ENCODE results near the gene FAM111B. TPM values are rescaled to one million over a fixed set of nuclear protein-coding genes. Genes with fewer than 3 reads are reported as not detected.

FAM111B gene
- polyA plus RNA-seq, 1 of the 3 experiments (the other 2 are of a cell fraction) = 0.94 TPM

GRCh38 chr11:59138643-59139042 is 31.6 kb downstream of the FAM111B start:
- Histone ChIP-seq H2AFZ (ENCODE audit: low read depth) (no peak overlapping the region), H3F3A (replicated peaks; ENCODE audit: insufficient read depth) (peaks cover 13% of the 10 kb centered on the region), H3K27ac (ENCODE audit: low read depth in 2 of 2, low read length in 1 of 2) (no peak overlapping the region), H3K4me2 (no peak overlapping the region), H3K4me1 (ENCODE audit: control insufficient read depth in 1 of 2, insufficient read depth in 2 of 2, low read depth in 1 of 2, low read length in 1 of 2) (peaks cover under 1 to 3% of the 10 kb centered on the region in 2 experiments; a peak in 2 of 4 replicates), H3K9me2 (no peaks in the 10 kb centered on the region), H3K4me3 (ENCODE audit: low read depth in 2 of 2, low read length in 1 of 2) (no peak overlapping the region), H3K9me3 (no peaks in the 10 kb centered on the region), H4K20me1 (ENCODE audit: insufficient read depth) (no peaks in the 10 kb centered on the region), H3K79me2 (ENCODE audit: insufficient read depth) (no peaks in the 10 kb centered on the region; the same call in 1 of the 2 replicates), H3K9ac (no peak overlapping the region), H3K27me3 (ENCODE audit: insufficient read depth) (no peaks in the 10 kb centered on the region), H3K36me3 (replicated peaks in 1 of 2; ENCODE audit: control insufficient read depth in 1 of 2, insufficient read depth in 2 of 2, low read length in 1 of 2) (peaks cover 0 to 9% of the 10 kb centered on the region in 2 experiments)
- no peak for DNase-seq
- ChIA-PET POLR2A (no interaction called here), CTCF (interaction anchor here (0.6 to 1.3 kb wide), 4 partner anchors 11 to 44 kb away, joined by 3 read pairs; no protein-coding TSS in a partner anchor)
- no peak for TF ChIP-seq EP300 (IDR thresholded peaks at IDR 0.05; ENCODE audit: borderline replicate concordance in 1 of 2, low read depth in 1 of 2, low read length in 1 of 2)
- no peak for TF ChIP-seq RFX5 (IDR thresholded peaks at IDR 0.05; ENCODE audit: low read length)
- TF ChIP-seq USF1 (IDR thresholded peaks at IDR 0.05; ENCODE audit: borderline replicate concordance, low read depth) = no peak
- no peak for TF ChIP-seq SMC3 (IDR thresholded peaks at IDR 0.05; ENCODE audit: low read depth, low read length)
- no peak for TF ChIP-seq MAX (IDR thresholded peaks at IDR 0.05; ENCODE audit: low read depth)
- TF ChIP-seq USF2 (IDR thresholded peaks at IDR 0.05; ENCODE audit: borderline replicate concordance, low read depth, low read length) = no peak
- no peak for TF ChIP-seq RXRA (IDR thresholded peaks at IDR 0.05; ENCODE audit: borderline replicate concordance, low read depth)
- no peak for TF ChIP-seq POLR2AphosphoS5 (IDR thresholded peaks at IDR 0.05; ENCODE audit: low read depth, low read length)
- no peak for TF ChIP-seq ZBTB33 (IDR thresholded peaks at IDR 0.05; ENCODE audit: borderline replicate concordance, low read depth)
- TF ChIP-seq GATA2 (CRISPR knock-in tag; IDR thresholded peaks at IDR 0.05) = no peak
- WGBS (ENCODE audit: low lambda C conversion rate) = 77% methylated on average over 2 of the region's 2 CpGs

- Histone ChIP-seq H3F3A (replicated peaks; ENCODE audit: insufficient read depth) (peaks cover 20% of the 10 kb centered on the region), H3K9me3 (no peaks in the 10 kb centered on the region), H3K36me3 (replicated peaks in 1 of 2; ENCODE audit: control insufficient read depth in 1 of 2, insufficient read depth in 2 of 2, low read length in 1 of 2) (peaks cover 0 to 4% of the 10 kb centered on the region in 2 experiments), H3K79me2 (ENCODE audit: insufficient read depth) (no peaks in the 10 kb centered on the region; the same call in 1 of the 2 replicates), H3K27me3 (ENCODE audit: insufficient read depth) (no peaks in the 10 kb centered on the region), H3K27ac (ENCODE audit: low read depth in 2 of 2, low read length in 1 of 2) (peak overlapping the region in 1 of 2 experiments; percentile 71; a peak in 2 of 4 replicates), H3K4me2 (peak overlapping the region; percentile 71), H3K4me1 (ENCODE audit: control insufficient read depth in 1 of 2, insufficient read depth in 2 of 2, low read depth in 1 of 2, low read length in 1 of 2) (peaks cover 2 to 4% of the 10 kb centered on the region in 2 experiments; a peak in 2 of 4 replicates), H3K9ac (peak overlapping the region; percentile 68; the same call in 1 of the 2 replicates), H3K9me2 (no peaks in the 10 kb centered on the region), H2AFZ (ENCODE audit: low read depth) (peak overlapping the region; percentile 98), H4K20me1 (ENCODE audit: insufficient read depth) (no peaks in the 10 kb centered on the region), H3K4me3 (ENCODE audit: low read depth in 2 of 2, low read length in 1 of 2) (peak overlapping the region in 1 of 2 experiments; percentile 82; a peak in 1 of 4 replicates)
- no peak for DNase-seq
- ChIA-PET POLR2A (no interaction called here), CTCF (interaction anchor here (2.2 to 2.8 kb wide), 2 partner anchors 17 to 31 kb away, joined by 6 to 20 read pairs; partner anchors contain the start of gene DTX4)
- TF ChIP-seq POLR2AphosphoS5 (IDR thresholded peaks at IDR 0.05; ENCODE audit: low read depth, low read length) (no peak), RXRA (IDR thresholded peaks at IDR 0.05; ENCODE audit: borderline replicate concordance, low read depth) (no peak), YY1 (IDR thresholded peaks at IDR 0.05; ENCODE audit: low read depth) (no peak), SMC3 (IDR thresholded peaks at IDR 0.05; ENCODE audit: low read depth, low read length) (no peak), TCF12 (IDR thresholded peaks at IDR 0.05) (no peak)
- WGBS (ENCODE audit: low lambda C conversion rate) = 96% methylated on average over 4 of the region's 4 CpGs
These were observed 34.2 kb downstream of the FAM111B start for GRCh38 chr11:59141191-59141590.
